AG10803 (cell line): ENCODE data around the gene THTPA.

ENCODE experiments used
- DNase-seq: peaks from one replicate; pipeline ENCODE4 v3.0.0; 2010; ENCODE audit warnings: low read depth
- H3K4me3 ChIP-seq: 2 replicates; pipeline ENCODE4 v1.5.1; 2011; ENCODE audit warnings: mild to moderate bottlenecking, low read length, control low read depth
- CTCF ChIP-seq: conservative IDR thresholded peaks from 2 replicates; pipeline ENCODE4 v1.5.1; 2011; ENCODE audit warnings: mild to moderate bottlenecking, low read length, control low read depth, inconsistent platforms

Gene THTPA

GRCh38 chr14:23577004-23577681, 21.1 kb downstream of the THTPA start:
- no peak overlapping the region for H3K4me3 ChIP-seq
- no peak for DNase-seq
- TF ChIP-seq CTCF = no peak

- no peak for TF ChIP-seq CTCF
- no peak for DNase-seq
- H3K4me3 ChIP-seq = no peak overlapping the region
These were observed 21.8 kb downstream of the THTPA start for GRCh38 chr14:23577710-23578392.

GRCh38 chr14:23578560-23579310, 22.7 kb downstream of the THTPA start, which contains the start of gene JPH4:
TSS of gene JPH4 (minus strand) at chr14:23578790. CDS start at chr14:23577453, 1,337 bp downstream.
- no peak for TF ChIP-seq CTCF
- H3K4me3 ChIP-seq = no peak within 1 kb of the TSS
- DNase-seq = no peak

GRCh38 chr14:23579311-23579630, 23.2 kb downstream of the THTPA start:
- no peak for TF ChIP-seq CTCF
- DNase-seq = no peak
- no peak overlapping the region for H3K4me3 ChIP-seq

- no peak for DNase-seq
- H3K4me3 ChIP-seq = no peak overlapping the region
- TF ChIP-seq CTCF = no peak
These were observed 23.7 kb downstream of the THTPA start for GRCh38 chr14:23579739-23580138.

- no peak for TF ChIP-seq CTCF
- no peak for DNase-seq
These were observed 24.3 kb downstream of the THTPA start for GRCh38 chr14:23580152-23580926.

More at GRCh38 chr14:23580152-23580926, 24.3 kb downstream of the THTPA start:
- no peak overlapping the region for H3K4me3 ChIP-seq
